HEK293 (cell line): Measurements from ENCODE around the gene FNIP1.

Experiments used
- CTCF ChIA-PET: fragments of 350-600 bp; formaldehyde crosslinking; extraction: SDS; loops from one replicate; lab custom pipeline; 2021; ENCODE audit warnings: antibody characterized with exemption; lab: Yijun Ruan, JAX
- POLR2A ChIA-PET: fragments of 300-600 bp; formaldehyde crosslinking; extraction: SDS; loops from one replicate; lab custom pipeline; 2020; ENCODE audit warnings: antibody characterized with exemption, inconsistent platforms; lab: Yijun Ruan, JAX
- H3K27ac ChIP-seq: fragments of 200-500 bp; sonication (Bioruptor generic); 2 replicates; pipeline ENCODE4 v1.5.1; 2014; ENCODE audit warnings: low read depth, low read length, control low read depth, inconsistent platforms; ENCODE audit errors: extremely low read depth
- H3K36me3 ChIP-seq, 2 experiments: fragments of 200-500 bp in 1 of 2; sonication (Bioruptor generic) in 1 of 2; 1 replicate in 1 of 2; 2 replicates in 1 of 2; pipeline ENCODE4 v1.5.1; 2014 to 2017; ENCODE audit warnings: inconsistent platforms in 2 of 2, low read length in 2 of 2; ENCODE audit not compliant: control insufficient read depth in 2 of 2, insufficient read depth in 1 of 2
- H3K4me1 ChIP-seq: fragments of 200-500 bp; sonication (Bioruptor generic); 2 replicates; pipeline ENCODE4 v1.5.1; 2014; ENCODE audit warnings: mild to moderate bottlenecking, low read length, inconsistent platforms; ENCODE audit not compliant: control insufficient read depth, insufficient read depth
- H3K4me3 ChIP-seq: 2 replicates; pipeline ENCODE4 v1.5.1; 2011; ENCODE audit warnings: low read depth, mild to moderate bottlenecking, control low read depth, low read length, moderate library complexity
- H3K9me3 ChIP-seq: fragments of 200-500 bp; sonication (Bioruptor generic); 2 replicates; pipeline ENCODE4 v1.5.1; 2014; ENCODE audit warnings: low read depth, low read length, inconsistent platforms; ENCODE audit not compliant: control insufficient read depth, insufficient read depth
- FEZF1 ChIP-seq: fragments of 450-650 bp; formaldehyde crosslinking; IDR thresholded peaks from 2 replicates; pipeline ENCODE4 v1.5.1; 2016; ENCODE audit warnings: missing biosample characterization, missing genetic modification characterization
- KLF10 ChIP-seq: fragments of 450-650 bp; IDR thresholded peaks from 2 replicates; pipeline ENCODE4 v1.5.1; 2018; ENCODE audit warnings: missing biosample characterization, mild to moderate bottlenecking, missing genetic modification characterization
- ZBTB20 ChIP-seq: fragments of 450-650 bp; formaldehyde crosslinking; IDR thresholded peaks from 2 replicates; pipeline ENCODE4 v1.5.1; 2016; ENCODE audit warnings: missing biosample characterization, missing genetic modification characterization
- ZFP37 ChIP-seq: fragments of 450-650 bp; formaldehyde crosslinking; IDR thresholded peaks from 2 replicates; pipeline ENCODE4 v1.5.1; 2016; ENCODE audit warnings: missing biosample characterization, missing genetic modification characterization
- ZNF211 ChIP-seq: fragments of 450-650 bp; formaldehyde crosslinking; IDR thresholded peaks from 2 replicates; pipeline ENCODE4 v1.5.1; 2016; ENCODE audit warnings: low read depth, missing biosample characterization, missing genetic modification characterization
- ZNF266 ChIP-seq: fragments of 450-650 bp; formaldehyde crosslinking; IDR thresholded peaks from 2 replicates; pipeline ENCODE4 v1.5.1; 2016; ENCODE audit warnings: missing biosample characterization, missing genetic modification characterization, low read depth
- ZNF292 ChIP-seq: fragments of 450-650 bp; formaldehyde crosslinking; IDR thresholded peaks from 2 replicates; pipeline ENCODE4 v1.5.1; 2016; ENCODE audit warnings: low read depth, missing biosample characterization, missing genetic modification characterization, borderline replicate concordance
- ZNF302 ChIP-seq: fragments of 450-650 bp; formaldehyde crosslinking; IDR thresholded peaks from 2 replicates; pipeline ENCODE4 v1.5.1; 2016; ENCODE audit warnings: missing biosample characterization, missing genetic modification characterization, low read depth
- ZNF341 ChIP-seq: fragments of 450-650 bp; formaldehyde crosslinking; IDR thresholded peaks from 2 replicates; pipeline ENCODE4; 2016; ENCODE audit warnings: low read depth, missing biosample characterization, missing genetic modification characterization
- ZNF501 ChIP-seq: fragments of 450-650 bp; formaldehyde crosslinking; IDR thresholded peaks from 2 replicates; pipeline ENCODE4 v1.5.1; 2016; ENCODE audit warnings: missing biosample characterization, missing genetic modification characterization
- ZNF530 ChIP-seq: fragments of 450-650 bp; formaldehyde crosslinking; IDR thresholded peaks from 2 replicates; pipeline ENCODE4 v1.5.1; 2016; ENCODE audit warnings: low read depth, missing biosample characterization, missing genetic modification characterization
- ZNF654 ChIP-seq: fragments of 450-650 bp; formaldehyde crosslinking; IDR thresholded peaks from 2 replicates; pipeline ENCODE4 v1.5.1; 2016; ENCODE audit warnings: low read depth, missing biosample characterization, missing genetic modification characterization
- ZNF76 ChIP-seq: fragments of 450-650 bp; formaldehyde crosslinking; IDR thresholded peaks from 2 replicates; pipeline ENCODE4; 2016; ENCODE audit warnings: low read depth, missing biosample characterization, missing genetic modification characterization, borderline replicate concordance
- TF ChIP-seq, protein P1 (sequence below): fragments of 450-650 bp; formaldehyde crosslinking; IDR thresholded peaks from 2 replicates; pipeline ENCODE4 v1.5.1; 2016; ENCODE audit warnings: missing biosample characterization, missing genetic modification characterization
- TF ChIP-seq, protein P2 (sequence below): fragments of 450-650 bp; formaldehyde crosslinking; IDR thresholded peaks from 2 replicates; pipeline ENCODE4 v1.5.1; 2016; ENCODE audit warnings: missing biosample characterization, missing genetic modification characterization, borderline replicate concordance
- TF ChIP-seq, protein P3 (sequence below): fragments of 450-650 bp; formaldehyde crosslinking; IDR thresholded peaks from 2 replicates; pipeline ENCODE4 v1.5.1; 2016; ENCODE audit warnings: missing biosample characterization, missing genetic modification characterization
- TF ChIP-seq, protein P4 (sequence below): fragments of 450-650 bp; formaldehyde crosslinking; conservative IDR thresholded peaks from 2 replicates; pipeline ENCODE4 v1.5.1; 2016; ENCODE audit warnings: low read depth, missing biosample characterization, missing genetic modification characterization
- TF ChIP-seq, protein P5 (sequence below): fragments of 450-650 bp; formaldehyde crosslinking; IDR thresholded peaks from 2 replicates; pipeline ENCODE4 v1.5.1; 2017; ENCODE audit warnings: missing biosample characterization, missing genetic modification characterization

The FNIP1 gene

DNA sequence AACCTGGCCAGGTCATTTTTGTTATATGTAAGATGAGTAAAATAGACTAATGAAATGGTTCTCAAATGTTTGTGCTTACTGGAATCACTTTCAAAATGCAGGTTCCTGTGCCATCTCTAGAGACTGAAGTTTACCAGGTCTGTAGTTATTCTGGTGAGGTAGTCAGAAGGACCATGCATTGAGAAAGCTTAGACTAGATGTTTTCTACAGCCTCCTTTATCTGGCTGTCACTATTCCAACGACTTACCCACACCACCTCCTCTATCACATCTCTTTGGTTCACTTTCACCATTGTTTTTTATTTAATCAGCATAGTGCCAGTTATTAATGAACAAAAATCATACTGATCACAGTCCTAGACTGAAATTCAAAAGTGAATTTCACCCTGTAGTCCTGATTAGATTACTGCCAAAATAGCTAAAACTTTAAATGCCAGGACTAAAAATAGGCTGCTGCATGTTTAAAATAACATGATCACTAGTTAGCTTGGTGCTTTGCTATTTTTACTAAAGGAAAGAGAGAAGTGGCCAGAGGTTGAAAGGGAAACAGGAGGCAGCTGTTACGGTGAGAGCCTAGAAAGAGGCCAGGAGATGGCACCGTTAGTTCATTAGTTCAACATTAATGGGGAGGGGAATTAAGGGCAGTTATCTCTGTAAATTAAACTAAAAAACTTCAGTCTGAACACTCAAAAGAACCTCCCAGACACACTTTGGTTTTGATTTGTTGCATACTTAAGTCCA is 13.9 kb upstream of the FNIP1 start:
- TF ChIP-seq ZNF654 = peak; percentile 33
- TF ChIP-seq KLF10 (tag by site-specific recombination) = no peak
- POLR2A ChIA-PET = interaction anchor here (0.5 to 1.2 kb wide), 2 partner anchors 14 to 183 kb away, joined by 3 read pairs; partner anchors contain the start of gene FNIP1

DNA sequence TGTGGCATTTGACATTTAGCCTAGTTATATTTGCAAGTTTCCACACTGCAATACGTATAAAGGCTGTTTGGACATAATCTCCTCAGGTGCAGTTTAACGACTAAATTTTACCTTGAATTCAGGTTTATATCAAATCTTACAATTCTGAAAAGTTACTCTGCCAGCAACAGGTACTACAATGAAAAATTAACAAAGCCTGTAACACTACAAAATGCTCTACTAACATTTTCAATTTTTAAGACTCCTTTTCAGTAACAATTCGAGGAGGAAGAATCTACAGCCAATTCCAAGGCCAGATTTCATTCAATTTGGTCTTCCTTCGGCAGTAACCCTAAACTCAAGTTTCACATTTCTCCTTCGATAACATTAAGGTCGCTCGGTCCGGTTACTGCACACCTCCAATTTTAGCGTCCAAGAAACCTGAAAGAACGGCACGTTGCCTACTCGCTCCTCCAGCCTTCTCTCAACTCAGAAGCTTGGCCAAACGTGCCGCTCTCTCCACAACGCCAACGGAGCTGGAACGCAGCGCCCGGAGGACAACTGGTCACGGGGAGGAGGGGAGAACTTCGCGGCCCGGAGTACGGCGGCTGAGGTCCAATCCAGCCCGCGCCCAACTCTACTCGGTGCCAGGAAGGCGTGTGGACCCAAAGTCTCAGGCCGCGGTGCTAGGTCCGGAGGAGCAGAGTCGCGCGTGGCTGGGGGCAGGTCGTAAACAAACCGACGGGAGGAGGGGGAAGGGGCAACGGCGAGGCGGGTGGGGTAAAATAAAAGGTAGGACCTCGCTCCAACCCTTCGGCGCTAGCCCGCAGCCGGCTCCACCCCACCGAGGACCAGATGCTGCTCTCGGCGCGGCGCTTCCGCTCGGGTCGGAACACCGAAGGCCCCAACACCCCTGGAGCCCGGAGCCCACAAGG is 681 bp downstream of the FNIP1 start:
- POLR2A ChIA-PET = interaction anchor here (0.6 to 1.7 kb wide), 14 partner anchors 9 to 1744 kb away, joined by 3 to 7 read pairs (median 4); no protein-coding TSS in a partner anchor
- no peaks in the 10 kb centered on the region; the same call in 1 of the 2 replicates for H3K4me1 ChIP-seq
- H3K9me3 ChIP-seq = no peaks in the 10 kb centered on the region
- H3K36me3 ChIP-seq = peaks cover 0 to 4% of the 10 kb centered on the region in 2 experiments; a peak in 1 of 3 replicates
- H3K4me3 ChIP-seq = peak overlapping the region; percentile 70
- CTCF ChIA-PET = no interaction called here
- peak overlapping the region; percentile 70; the same call in 1 of the 2 replicates for H3K27ac ChIP-seq
- TF ChIP-seq ZNF292 (0 out of 2 replicates have a peak, but pooled peaks have one; percentile 2), ZNF302 (no peak), ZNF266 (tag by site-specific recombination) (0 out of 2 replicates have a peak, but pooled peaks have one; percentile 13), ZBTB20 (tag by site-specific recombination) (0 out of 2 replicates have a peak, but pooled peaks have one; percentile 31), FEZF1 (tag by site-specific recombination) (no peak), ZNF501 (no peak), ZNF530 (tag by site-specific recombination) (no peak), ZNF341 (tag by site-specific recombination) (peak; percentile 60), ZNF211 (no peak), ZFP37 (peak; percentile 29; the same call in 1 of the 2 replicates), ZNF76 (no peak)
- TF ChIP-seq, protein P1, sequence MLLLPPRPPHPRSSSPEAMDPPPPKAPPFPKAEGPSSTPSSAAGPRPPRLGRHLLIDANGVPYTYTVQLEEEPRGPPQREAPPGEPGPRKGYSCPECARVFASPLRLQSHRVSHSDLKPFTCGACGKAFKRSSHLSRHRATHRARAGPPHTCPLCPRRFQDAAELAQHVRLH (tag by site-specific recombination) = no peak
- TF ChIP-seq, protein P2, sequence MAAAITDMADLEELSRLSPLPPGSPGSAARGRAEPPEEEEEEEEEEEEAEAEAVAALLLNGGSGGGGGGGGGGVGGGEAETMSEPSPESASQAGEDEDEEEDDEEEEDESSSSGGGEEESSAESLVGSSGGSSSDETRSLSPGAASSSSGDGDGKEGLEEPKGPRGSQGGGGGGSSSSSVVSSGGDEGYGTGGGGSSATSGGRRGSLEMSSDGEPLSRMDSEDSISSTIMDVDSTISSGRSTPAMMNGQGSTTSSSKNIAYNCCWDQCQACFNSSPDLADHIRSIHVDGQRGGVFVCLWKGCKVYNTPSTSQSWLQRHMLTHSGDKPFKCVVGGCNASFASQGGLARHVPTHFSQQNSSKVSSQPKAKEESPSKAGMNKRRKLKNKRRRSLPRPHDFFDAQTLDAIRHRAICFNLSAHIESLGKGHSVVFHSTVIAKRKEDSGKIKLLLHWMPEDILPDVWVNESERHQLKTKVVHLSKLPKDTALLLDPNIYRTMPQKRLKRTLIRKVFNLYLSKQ (tag by site-specific recombination) = no peak
- TF ChIP-seq, protein P3, sequence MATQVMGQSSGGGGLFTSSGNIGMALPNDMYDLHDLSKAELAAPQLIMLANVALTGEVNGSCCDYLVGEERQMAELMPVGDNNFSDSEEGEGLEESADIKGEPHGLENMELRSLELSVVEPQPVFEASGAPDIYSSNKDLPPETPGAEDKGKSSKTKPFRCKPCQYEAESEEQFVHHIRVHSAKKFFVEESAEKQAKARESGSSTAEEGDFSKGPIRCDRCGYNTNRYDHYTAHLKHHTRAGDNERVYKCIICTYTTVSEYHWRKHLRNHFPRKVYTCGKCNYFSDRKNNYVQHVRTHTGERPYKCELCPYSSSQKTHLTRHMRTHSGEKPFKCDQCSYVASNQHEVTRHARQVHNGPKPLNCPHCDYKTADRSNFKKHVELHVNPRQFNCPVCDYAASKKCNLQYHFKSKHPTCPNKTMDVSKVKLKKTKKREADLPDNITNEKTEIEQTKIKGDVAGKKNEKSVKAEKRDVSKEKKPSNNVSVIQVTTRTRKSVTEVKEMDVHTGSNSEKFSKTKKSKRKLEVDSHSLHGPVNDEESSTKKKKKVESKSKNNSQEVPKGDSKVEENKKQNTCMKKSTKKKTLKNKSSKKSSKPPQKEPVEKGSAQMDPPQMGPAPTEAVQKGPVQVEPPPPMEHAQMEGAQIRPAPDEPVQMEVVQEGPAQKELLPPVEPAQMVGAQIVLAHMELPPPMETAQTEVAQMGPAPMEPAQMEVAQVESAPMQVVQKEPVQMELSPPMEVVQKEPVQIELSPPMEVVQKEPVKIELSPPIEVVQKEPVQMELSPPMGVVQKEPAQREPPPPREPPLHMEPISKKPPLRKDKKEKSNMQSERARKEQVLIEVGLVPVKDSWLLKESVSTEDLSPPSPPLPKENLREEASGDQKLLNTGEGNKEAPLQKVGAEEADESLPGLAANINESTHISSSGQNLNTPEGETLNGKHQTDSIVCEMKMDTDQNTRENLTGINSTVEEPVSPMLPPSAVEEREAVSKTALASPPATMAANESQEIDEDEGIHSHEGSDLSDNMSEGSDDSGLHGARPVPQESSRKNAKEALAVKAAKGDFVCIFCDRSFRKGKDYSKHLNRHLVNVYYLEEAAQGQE (tag by site-specific recombination) = 0 out of 2 replicates have a peak, but pooled peaks have one; percentile 23
- TF ChIP-seq, protein P4, sequence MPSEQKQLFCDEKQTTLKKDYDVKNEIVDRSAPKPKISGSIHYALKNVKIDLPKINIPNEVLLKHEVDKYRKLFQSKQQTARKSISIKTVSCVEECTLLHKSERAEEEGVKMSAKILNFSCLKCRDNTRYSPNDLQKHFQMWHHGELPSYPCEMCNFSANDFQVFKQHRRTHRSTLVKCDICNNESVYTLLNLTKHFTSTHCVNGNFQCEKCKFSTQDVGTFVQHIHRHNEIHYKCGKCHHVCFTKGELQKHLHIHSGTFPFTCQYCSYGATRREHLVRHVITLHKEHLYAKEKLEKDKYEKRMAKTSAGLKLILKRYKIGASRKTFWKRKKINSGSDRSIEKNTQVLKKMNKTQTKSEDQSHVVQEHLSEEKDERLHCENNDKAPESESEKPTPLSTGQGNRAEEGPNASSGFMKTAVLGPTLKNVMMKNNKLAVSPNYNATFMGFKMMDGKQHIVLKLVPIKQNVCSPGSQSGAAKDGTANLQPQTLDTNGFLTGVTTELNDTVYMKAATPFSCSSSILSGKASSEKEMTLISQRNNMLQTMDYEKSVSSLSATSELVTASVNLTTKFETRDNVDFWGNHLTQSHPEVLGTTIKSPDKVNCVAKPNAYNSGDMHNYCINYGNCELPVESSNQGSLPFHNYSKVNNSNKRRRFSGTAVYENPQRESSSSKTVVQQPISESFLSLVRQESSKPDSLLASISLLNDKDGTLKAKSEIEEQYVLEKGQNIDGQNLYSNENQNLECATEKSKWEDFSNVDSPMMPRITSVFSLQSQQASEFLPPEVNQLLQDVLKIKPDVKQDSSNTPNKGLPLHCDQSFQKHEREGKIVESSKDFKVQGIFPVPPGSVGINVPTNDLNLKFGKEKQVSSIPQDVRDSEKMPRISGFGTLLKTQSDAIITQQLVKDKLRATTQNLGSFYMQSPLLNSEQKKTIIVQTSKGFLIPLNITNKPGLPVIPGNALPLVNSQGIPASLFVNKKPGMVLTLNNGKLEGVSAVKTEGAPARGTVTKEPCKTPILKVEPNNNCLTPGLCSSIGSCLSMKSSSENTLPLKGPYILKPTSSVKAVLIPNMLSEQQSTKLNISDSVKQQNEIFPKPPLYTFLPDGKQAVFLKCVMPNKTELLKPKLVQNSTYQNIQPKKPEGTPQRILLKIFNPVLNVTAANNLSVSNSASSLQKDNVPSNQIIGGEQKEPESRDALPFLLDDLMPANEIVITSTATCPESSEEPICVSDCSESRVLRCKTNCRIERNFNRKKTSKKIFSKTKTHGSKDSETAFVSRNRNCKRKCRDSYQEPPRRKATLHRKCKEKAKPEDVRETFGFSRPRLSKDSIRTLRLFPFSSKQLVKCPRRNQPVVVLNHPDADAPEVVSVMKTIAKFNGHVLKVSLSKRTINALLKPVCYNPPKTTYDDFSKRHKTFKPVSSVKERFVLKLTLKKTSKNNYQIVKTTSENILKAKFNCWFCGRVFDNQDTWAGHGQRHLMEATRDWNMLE (tag by site-specific recombination) = no peak
- TF ChIP-seq, protein P5, sequence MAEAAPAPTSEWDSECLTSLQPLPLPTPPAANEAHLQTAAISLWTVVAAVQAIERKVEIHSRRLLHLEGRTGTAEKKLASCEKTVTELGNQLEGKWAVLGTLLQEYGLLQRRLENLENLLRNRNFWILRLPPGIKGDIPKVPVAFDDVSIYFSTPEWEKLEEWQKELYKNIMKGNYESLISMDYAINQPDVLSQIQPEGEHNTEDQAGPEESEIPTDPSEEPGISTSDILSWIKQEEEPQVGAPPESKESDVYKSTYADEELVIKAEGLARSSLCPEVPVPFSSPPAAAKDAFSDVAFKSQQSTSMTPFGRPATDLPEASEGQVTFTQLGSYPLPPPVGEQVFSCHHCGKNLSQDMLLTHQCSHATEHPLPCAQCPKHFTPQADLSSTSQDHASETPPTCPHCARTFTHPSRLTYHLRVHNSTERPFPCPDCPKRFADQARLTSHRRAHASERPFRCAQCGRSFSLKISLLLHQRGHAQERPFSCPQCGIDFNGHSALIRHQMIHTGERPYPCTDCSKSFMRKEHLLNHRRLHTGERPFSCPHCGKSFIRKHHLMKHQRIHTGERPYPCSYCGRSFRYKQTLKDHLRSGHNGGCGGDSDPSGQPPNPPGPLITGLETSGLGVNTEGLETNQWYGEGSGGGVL (tag by site-specific recombination) = 0 out of 2 replicates have a peak, but pooled peaks have one; percentile 16

More for the DNA sequence above, 13.9 kb upstream of the FNIP1 start:
- Histone ChIP-seq H3K4me1 (no peaks in the 10 kb centered on the region), H3K4me3 (no peak overlapping the region), H3K36me3 (no peaks in the 10 kb centered on the region), H3K9me3 (no peaks in the 10 kb centered on the region), H3K27ac (no peak overlapping the region)
- CTCF ChIA-PET = interaction anchor here (0.6 to 3.5 kb wide), 9 partner anchors 197 to 1849 kb away, joined by 3 to 21 read pairs (median 3); partner anchors contain the start of gene IL3
